Activated CD8-positive, alpha-beta memory T cell treated with anti-CD3 and anti-CD28 coated beads, Interleukin-2, amount 50 U/mL, for 24 hours (primary cell): ENCODE measurements around the gene MYRIP.
"Not testable (repeated sequence)": the region's sequence is repeated elsewhere in the genome, so short reads cannot be mapped to it uniquely, and the experiment has no call there.

Source experiments
- DNase-seq: peaks from one replicate; pipeline ENCODE4 v3.0.0-alpha.2; 2020; ENCODE audit errors: extremely low read depth

The MYRIP gene

GRCh38 chr3:40079847-40080240 lies 270.4 kb downstream of the MYRIP start:
- DNase-seq: no peak

GRCh38 chr3:40083066-40083465 lies 273.7 kb downstream of the MYRIP start:
- no peak for DNase-seq

- DNase-seq: not testable (repeated sequence)
Observed at GRCh38 chr3:40084424-40084823, 275.0 kb downstream of the MYRIP start.

- no peak for DNase-seq
Observed at GRCh38 chr3:40086890-40087883, 277.8 kb downstream of the MYRIP start.

GRCh38 chr3:40088527-40089170 lies 279.2 kb downstream of the MYRIP start:
- no peak for DNase-seq

GRCh38 chr3:40096661-40097111 lies 287.3 kb downstream of the MYRIP start:
- DNase-seq: no peak

- no peak for DNase-seq
Observed at GRCh38 chr3:40097131-40098117, 288.0 kb downstream of the MYRIP start.

GRCh38 chr3:40098261-40098759 lies 288.9 kb downstream of the MYRIP start:
- DNase-seq: no peak

- DNase-seq: no peak
Observed at GRCh38 chr3:40099871-40100270, 290.5 kb downstream of the MYRIP start.

GRCh38 chr3:40102182-40102581 lies 292.8 kb downstream of the MYRIP start:
- DNase-seq: no peak

- no peak for DNase-seq
Observed at GRCh38 chr3:40103829-40104228, 294.4 kb downstream of the MYRIP start.

GRCh38 chr3:40104441-40104840 lies 295.0 kb downstream of the MYRIP start:
- DNase-seq: no peak

- no peak for DNase-seq
Observed at GRCh38 chr3:40108643-40109042, 299.2 kb downstream of the MYRIP start.

- DNase-seq: no peak
Observed at GRCh38 chr3:40109641-40110490, 300.5 kb downstream of the MYRIP start.

GRCh38 chr3:40116478-40117177 lies 307.2 kb downstream of the MYRIP start:
- DNase-seq: no peak

- no peak for DNase-seq
Observed at GRCh38 chr3:40118091-40118490, 308.7 kb downstream of the MYRIP start.

GRCh38 chr3:40120067-40120692 lies 310.8 kb downstream of the MYRIP start:
- no peak for DNase-seq

GRCh38 chr3:40120806-40121205 lies 311.4 kb downstream of the MYRIP start:
- DNase-seq: no peak

- DNase-seq: no peak
Observed at GRCh38 chr3:40124918-40125317, 315.5 kb downstream of the MYRIP start.
